ENCODE results near the gene NUMBL.

The NUMBL gene

DNA sequence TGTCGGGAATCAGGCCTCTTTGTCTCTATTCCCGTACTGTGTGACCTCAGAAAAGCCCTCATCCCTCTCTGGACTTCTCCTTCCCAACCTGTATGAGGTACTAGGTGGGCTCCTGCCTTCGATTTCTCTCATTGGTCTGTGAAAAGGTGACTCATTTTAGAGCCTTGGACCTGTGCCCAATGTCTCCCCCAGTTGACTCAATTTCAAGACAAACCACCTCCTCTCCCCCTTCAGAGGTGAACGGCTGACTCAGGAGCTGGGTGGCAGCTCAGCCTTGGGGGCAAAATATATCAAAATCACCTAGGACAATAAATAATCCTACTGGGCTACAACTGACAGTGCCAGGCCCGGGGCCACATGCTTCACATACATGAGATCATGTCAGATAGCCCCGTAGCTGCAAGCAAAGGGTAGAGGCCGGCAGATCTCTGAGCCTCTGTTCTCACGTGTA, 25.6 kb upstream of the NUMBL start:
- peak; percentile 76 for DNase-seq

DNA sequence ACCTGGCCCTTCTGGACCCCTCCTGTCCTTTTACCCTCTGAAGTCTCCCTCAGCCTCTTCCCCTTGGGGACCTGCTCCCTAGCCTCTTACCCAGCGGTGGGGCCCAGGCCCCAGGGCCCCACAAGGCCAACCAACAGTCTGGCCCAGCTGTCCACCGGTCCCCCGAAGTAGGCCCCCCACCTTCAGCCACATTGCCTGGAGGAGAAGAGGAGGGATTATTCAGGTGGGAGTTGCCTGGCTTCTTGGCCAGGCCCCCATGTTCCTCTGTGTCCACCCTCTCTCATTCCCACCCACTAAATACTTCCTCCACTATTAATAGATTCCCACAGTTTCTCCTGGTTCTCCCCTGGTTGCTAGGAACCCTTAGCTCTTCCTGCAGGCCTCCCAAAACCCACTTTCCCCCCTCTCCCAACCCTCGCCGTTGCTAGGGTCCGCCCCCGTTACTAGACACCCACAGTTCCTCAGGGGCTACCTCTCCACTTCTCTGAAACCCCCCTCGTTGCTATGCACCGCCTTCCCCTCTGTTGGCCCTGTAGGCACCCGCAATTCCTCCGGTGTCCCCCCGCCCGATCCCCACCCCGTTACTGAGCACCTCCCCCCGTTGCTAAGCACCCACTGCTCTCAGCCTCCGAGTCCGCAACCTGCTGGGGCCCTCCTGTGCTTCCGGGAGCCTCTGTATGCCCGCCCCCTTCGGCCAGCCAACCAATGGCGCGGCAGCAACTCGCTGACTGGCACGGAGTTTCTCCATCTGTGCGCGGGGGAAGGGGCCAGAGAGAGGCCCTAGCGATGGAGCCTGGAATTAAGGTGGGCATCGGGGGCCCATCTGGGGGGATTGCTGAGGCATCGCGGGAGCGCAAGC, 24.2 kb upstream of the NUMBL start:
- DNase-seq: peak; percentile 95

DNA sequence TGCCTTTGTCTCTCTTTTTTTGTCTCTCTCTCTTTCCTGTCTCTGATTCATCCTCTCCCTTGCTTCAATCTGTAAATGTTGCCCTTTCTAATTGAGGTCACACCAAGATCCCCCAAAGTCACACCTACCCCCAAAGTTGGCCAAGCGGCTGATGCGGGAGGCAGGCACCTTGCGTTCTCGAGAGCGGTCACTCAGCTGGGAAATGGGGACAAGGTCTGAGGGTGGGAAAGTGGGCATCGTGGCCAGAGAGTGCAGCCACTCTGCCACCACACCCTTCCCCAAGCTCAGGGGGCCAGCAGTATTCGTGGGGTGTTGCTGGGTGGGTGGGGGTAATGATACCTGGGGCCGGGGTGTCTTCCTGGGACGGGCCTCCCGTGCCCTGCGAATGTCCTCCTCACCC, 23.5 kb upstream of the NUMBL start:
- no peak for DNase-seq

DNA sequence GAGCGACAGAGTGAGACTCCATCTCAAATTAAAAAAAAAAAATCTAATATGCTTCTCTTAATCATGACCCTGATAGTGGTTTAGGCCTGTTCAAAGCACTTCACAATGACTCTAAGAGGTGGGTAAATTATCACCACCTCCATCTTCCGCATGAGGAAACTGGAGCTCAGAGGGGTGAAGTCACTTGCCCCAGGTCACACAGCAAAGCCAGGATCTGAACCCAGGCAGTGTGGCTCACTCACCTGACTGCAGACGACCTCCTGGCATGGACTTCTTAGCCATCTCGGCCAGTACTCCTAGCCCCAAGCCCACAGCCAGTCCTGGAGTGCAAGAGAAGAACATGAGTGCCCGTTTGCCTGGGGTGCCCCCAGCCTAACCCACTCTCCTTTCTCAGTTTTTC, 19.4 kb upstream of the NUMBL start:
- no peak for DNase-seq

DNA sequence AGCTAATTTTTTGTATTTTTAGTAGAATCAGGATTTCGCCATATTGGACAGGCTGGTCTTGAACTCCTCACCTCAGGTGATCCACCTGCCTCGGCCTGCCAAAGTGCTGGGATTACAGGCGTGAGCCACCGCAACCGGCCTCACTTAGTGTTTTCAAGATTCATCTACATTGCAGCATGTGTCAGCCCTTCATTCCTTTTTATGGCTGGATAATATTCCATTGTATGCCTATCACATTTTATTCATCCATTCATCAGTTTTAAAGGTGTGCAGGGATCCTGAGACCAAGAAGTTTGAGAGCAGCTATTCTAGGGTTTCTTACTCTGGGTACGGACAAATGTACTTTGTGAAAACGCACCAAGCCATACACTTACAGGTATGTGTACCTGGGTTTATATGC, 17.2 kb upstream of the NUMBL start:
- DNase-seq: no peak

DNA sequence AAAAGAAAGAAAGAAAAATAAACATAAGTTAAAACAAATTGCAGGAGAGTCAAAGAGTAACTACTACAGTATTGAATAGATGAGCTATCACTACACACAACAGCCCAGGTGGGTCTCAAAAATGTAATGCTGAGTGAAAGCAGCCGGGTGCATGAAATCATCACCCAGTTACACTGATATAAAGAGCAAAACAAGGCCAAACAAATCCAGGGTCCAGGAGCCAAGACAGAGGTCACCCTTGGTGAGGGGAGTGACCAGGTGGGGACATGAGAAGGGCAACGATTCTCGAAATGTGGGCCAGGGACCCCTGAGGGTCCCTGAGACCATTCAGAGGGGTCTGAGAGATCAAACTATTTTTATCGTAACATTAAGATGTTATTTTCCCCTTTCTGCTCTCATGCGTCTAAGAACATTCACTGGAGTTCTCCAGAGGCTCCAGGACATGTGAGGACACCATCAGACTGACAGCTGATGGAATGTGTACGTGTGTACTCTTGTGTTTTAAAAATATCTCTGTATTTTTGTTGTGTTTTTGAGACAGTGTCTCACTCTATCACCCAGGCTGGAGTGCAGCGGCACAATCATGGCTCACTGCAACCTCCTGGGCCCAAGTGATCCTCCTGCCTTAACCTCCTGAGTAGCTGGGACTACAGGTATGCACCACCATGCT, 15.6 kb upstream of the NUMBL start:
- no peak for DNase-seq

DNA sequence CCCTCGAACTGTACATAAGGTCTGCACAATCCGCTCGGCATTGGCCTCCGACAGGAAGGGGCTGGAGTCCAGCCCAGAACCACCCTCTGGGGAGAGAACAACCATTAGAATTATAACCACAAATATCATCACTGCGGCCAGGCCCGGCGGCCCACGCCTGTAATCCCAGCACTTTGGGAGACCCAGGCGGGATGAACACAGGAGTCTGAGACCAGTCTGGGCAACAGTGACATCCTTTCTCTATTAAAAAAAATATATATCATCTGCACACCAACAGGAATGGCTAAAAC, 14.9 kb upstream of the NUMBL start:
- DNase-seq: no peak

DNA sequence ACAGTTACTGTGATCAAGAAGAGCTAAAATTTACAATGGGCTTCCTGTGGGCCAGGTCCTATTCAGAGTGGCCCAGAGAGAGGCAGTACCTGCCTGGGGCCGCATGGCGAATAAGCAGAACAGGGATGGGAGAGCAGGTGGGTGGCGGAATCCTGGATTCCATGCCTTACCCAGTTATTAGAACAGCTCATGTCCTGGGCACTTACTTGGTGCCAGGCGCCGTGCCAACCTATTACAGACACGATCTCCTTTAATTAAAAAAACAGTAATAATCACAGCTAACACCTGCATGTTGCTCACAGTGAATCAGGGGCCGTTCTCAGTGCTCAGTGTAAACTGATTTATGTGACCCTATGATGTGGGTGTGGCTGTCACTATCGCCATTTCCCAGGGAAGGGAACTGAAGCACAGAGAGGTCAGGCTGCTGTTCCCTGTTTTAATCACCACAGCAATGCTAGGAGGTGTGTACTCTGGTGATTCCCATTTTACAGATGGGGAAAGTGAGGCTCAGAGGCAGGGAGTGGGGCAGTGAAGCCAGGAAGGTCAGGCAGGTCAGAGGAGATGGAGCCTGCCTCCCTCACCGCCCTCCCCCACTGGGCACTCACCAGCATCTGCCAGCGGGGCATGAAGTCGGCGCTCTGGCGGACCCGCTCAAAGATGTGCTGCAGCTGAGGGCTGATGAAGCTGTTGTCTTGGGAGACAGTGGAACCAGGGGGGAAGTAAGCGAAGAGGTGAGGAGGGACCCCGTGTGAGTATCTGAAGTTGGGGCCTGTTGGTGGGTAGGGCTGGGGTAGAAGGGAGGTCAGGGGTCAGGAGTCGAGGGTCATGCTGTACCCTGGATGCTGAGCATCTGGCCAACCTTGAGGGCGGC, 14.3 kb upstream of the NUMBL start:
- no peak for DNase-seq

DNA sequence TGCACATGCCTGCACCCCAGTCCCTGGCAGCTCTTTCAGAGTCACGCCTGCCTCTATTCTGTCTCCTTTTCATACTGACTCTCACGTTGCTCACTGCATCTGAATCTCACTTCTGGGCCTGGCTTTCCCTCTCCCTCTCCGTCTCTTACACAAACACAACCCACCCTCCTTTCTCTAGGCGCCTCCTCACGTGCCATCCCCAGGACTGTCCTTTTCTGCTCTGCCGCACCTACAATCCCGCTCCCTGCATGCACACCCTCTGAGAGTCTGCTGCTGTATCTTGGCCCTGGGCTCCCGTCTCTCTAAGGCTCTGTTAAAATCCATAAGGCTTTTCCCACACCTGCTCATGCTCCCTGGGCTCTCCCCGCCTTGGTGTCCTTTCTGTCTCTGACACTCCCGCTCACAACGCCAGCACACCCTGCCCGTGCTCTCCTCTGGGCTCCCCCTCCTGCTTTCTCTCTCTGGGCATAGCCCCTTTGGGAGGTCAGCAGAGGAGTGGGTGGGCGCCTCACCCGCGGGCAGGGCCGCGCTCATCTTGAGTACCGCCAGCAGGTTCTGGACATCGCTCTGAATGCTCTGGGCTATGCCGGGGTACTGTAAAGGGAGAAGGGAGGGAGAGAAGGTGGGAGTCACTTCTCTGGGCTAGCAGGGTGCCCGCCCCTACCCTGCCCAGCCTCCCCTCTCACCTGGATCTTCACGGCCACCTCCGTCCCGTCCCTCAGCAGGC, 12.7 kb upstream of the NUMBL start:
- DNase-seq: no peak

DNA sequence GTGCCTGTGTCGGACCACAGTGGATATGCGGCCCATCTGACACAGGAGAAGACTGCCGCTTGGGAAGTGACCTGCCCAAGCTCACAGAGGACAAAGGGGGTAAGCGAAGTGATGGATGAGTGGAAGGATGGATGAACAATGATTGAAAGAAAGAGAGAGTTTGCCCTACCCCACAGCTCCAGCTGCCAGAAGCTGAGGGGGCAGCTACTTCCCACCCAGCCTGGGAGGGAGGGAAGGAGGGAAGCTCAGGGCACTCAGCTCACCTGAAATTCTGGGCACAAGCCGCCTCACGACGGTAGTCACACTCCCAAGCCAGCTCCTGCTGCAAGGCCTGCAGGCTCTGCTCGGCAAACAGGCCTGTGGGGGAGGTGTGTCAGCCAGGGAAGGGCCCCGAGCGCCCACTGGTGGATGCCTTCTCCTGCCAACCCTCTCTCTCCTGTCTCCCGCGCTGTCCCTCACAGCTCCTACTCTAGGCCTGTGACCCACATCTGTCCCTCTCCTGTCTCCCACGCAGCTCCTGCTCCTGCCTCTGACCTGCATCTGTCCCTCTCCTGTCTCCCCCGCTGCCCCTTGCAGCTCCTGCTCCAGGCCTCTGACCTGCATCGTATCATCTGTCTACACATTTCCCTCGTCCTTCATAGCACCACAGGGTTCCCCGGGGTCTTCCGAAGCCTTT, 12.0 kb upstream of the NUMBL start:
- DNase-seq: no peak

DNA sequence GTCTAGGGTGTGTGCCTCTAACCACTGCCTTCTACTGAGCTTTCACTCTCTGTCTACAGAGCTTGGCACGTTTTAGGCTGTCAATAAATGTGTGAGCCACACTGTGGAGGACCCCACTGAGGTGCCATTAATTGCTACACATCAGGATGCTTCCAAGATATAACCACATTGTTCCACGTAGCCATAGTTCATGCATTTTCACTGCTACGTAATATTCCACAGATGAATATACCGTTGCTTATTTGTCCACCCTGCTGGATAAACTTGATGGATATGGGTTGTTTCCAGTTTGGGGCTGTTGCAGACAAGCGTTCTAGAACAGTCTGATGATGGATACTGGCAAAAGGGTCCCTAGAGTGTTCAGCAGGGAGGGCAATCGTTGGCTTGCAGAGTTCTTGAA, 11.3 kb upstream of the NUMBL start:
- DNase-seq: no peak

DNA sequence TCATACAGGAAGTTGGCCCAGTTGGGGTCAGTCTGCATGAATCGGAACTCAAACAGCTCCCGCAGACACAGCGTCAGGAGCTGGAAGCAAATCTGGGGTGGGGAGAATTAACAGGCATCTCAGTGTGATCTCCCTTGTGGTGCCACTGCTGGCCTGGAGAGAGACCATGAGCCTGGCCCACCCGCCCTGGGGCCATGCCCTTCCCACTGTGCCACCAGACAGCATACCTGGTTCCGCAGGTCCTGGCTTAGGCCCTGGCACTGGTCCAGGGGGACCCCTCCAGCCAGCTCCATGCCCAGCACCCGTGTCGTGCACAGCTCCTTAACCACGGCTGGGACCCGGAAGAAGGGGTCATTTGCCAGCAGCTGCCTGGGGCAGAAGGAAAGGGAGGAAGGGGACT, 9.6 kb upstream of the NUMBL start:
- no peak for DNase-seq

DNA sequence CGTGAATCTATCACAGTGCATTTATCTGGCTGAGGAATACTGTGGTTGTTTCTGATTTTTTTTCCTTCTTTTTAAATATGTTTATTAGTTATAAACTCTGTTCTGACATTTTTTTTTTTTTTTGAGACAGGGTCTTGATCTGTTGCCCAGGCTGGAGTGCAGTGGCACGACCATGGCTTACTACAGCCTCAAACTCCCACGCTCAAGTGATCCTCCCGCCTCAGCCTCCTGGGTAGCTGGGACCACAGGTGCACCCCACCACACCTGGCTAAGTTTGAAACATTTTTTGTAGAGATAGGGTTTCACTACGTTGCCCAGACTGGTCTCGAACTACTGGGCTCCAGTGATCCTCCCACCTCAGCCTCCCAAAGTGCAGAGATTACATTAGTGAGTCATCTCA, 6.6 kb upstream of the NUMBL start:
- no peak for DNase-seq

DNA sequence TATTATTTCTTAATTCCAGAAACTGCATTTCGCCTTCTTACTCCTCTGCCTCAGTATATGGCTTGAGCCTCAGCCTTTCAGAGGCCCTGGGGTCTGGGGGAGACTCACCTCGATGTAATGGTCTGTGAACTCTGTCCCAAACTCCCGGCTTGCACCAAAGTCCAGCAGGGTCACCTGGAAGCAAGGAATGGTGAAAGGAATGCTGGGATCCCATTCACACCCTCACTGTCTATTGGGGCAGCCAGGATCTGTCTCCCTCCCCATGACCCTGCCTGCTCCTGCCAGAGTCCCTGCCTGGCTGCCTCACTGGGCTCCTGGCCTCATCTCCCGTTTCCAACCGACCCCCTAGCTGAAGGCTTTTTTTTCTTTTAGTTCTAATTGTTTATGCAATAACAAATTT, 5.4 kb upstream of the NUMBL start:
- no peak for DNase-seq

DNA sequence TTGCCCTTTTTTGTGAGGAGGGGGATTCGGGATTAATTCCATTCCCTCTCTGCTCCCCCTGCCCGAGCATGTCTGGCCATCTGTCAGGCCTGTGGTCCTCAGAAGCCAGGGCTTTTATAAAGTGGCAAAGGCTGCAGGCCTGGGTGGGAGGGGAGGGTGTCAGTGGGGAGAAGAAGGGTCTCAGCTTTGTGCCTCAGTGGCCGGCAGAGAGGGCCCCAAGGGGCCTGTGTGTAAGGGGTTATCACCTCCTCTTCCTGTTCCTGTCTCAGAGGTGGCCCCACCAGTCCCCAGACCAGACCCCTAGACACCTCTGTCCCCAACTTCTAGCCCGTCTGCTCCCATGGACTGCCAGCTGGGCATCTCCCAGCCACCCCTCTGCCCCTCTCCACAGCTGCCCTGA, 3.4 kb upstream of the NUMBL start:
- no peak for DNase-seq

DNA sequence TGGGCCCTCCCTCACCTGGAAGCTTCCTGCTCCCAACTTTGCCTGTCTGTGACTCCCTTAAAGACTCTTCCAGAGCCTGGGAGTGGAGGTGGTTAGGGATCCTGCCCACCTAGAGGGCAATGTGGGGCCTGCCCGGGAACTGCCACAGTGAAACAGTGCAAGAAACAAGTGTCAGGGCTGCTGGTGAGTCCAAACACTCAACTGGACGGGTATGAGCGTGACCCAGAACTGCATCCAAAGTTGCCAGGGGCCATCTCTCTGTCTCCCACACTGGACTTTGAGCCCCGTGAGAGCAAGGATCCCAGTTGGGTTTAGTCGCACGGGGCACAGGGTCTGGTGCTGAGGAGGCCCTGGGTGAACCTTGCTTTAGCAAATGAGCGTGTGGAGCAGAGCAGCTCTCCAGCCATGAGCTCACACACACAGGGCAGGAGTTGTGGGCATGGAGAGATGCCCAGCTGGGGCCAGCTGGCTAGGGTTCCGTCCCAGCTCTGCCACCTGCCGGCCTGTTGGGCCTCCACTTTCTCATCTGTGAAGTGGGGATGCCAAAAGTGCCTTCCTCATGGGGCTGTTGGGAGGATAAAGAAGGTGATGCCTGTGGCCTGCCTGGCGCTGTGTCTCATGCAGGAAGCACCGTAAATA, 2.8 kb upstream of the NUMBL start:
- DNase-seq: no peak

DNA sequence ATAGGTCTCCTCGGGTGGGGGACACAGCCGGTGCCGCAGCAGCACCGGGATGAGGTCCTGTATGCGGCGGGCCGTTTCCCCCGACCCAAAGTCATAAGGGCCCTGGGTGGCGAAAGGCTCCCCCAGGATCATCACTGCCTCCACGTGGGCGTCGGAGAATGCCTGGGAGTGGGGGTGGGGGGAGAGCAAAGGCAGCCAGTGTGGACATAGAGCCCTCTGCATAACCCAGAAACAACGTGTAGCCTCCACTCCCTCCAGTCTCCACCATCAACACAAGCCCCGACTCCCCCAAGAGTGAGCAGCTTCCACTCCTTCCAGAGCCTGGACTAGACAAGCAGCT, 1.7 kb upstream of the NUMBL start:
- no peak for DNase-seq

DNA sequence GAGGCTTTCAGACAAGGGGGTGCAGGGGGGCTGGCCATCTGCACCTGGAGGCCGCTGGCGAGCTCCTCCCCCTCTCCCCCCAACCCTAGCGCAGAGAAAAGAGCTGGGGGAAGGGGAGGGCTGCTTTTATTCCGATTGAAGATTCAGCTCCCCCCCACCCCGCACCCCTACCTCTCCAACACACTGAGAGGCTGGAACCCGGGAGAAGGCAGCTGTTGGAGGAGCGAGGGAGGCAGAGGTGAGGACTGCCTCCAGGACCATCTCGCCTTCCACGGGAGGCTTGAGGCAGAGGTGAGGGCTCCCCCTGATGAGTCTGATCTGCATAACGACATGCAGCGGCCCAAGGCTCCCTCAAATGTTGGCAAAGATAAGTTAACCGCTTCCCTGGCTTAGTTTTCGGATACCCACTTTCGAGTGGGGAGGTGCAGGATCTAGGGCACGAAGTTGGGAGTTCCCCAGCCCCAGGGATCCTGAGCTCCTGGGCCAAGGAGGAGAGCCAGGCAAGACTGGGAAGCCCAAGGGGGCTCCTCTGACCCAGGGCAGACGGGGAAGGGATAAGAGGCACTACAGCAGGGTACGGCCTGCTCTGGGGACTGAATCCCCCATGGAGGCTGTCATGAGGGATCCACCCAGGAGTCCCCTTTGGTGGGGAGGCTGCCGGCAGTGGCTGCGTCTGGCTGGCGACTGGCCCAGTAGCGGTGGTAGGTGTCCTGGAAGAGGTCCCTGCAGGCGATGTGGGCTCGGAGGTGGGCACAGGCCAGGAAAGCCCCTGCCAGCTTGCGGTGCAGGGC, 1.2 kb upstream of the NUMBL start:
- peak; percentile 10 for DNase-seq

DNA sequence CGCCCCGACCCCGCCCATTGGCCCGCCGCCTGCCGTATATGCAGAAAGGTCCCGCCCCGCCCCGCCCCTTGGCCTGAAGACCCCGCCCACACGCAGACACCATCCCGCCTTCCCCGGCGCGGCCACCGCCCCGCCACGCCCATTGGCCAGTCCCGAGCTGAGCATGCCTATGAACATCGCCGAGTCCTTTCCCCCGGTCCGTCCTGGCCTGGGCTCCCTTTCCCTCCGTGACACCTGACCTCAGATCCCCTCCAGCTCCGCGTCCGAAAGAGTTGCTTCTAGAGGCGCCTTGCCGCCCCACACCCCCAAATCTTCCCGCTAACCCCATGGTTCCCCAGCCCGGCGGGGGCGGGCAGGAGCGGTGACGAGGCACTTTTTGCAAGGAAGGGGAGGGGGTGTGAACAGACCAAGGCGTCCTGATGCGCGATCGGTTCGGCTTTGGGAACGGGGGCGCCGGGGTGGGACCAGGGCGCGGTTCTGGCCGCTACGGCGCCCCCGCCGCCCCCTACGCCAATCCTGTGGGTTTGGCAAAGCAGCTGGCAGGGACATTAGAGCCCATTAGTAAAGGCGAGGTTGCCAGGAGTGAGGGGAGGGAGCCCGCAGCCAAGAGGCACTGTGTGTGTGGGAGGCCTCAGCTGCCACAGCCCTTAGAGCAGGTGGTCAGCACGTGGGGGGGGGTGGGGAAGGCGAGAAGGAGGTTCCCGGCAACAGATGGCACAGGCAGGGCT, 406 bp upstream of the NUMBL start:
- DNase-seq: peak; percentile 87

DNA sequence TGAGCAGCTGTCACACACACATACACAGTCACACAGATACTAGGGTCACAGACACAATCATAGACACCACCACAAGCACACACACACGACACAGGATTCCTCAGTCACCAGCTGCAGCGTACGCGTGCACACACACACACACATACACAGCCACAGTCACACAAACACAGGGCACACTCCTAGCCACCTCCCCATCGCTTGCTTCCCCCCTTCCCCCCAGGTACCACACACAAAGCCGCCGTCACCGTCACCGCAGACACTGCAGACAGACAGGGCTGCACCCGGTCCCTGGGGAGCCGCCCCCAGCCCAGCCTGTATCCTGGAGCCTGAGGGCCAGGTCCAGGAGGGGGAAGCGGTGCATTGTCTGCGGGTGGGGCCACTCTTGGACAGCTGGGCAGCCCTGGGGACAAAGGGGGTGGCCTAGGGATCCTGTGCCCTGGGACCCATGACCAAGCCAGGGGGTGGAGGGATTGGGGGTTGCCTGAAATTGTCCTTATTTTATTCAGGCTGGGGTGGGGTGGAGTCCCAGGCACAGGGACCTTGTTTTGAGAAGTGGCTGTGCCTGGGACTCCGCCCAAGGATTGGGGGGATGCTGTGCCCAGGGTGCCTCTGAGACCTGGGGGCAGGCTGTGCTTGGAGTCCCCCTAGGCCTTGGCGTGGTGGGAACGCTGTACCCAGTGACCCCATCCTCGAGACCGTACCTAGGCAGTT, 957 bp downstream of the NUMBL start:
- DNase-seq: no peak
